Fibroblast of lung (primary cell): ENCODE measurements around the gene ZNF280C. TPM values are rescaled to one million over a fixed set of nuclear protein-coding genes. Genes with fewer than 3 reads are reported as not detected.

Experiments
- DNase-seq, 2 donors: peaks; one replicate each; pipeline versions ENCODE4 v3.0.0 to v3.0.0-alpha.2; 2010; ENCODE audit warnings: low read depth in 2 of 2
- H2AFZ ChIP-seq: 2 replicates; pipeline ENCODE4 v1.5.1; 2012; ENCODE audit warnings: low read length, control low read depth, inconsistent platforms
- H3K27ac ChIP-seq: 2 replicates; pipeline ENCODE4 v1.5.1; 2011; ENCODE audit warnings: low read length, control low read depth; ENCODE audit not compliant: insufficient read depth
- H3K27me3 ChIP-seq: 2 replicates; pipeline ENCODE4 v1.5.1; 2011; ENCODE audit warnings: mild to moderate bottlenecking, low read length; ENCODE audit not compliant: control insufficient read depth, insufficient read depth
- H3K36me3 ChIP-seq: 2 replicates; pipeline ENCODE4 v1.5.1; 2011; ENCODE audit warnings: low read length; ENCODE audit not compliant: control insufficient read depth, insufficient read depth
- H3K4me1 ChIP-seq: 2 replicates; pipeline ENCODE4 v1.5.1; 2011; ENCODE audit warnings: low read length; ENCODE audit not compliant: control insufficient read depth, insufficient read depth; ENCODE audit errors: extremely low read depth
- H3K4me2 ChIP-seq: 2 replicates; pipeline ENCODE4 v1.5.1; 2011; ENCODE audit warnings: low read length, control low read depth; ENCODE audit not compliant: insufficient read depth; ENCODE audit errors: extremely low read depth
- H3K4me3 ChIP-seq, 4 experiments: fragments of 200-600 bp in 1 of 4; sonication (generic) in 1 of 4; replicated peaks in 1 of 4; 2 replicates each; pipeline ENCODE4 v1.5.1; 2011 to 2016; ENCODE audit warnings: low read length in 4 of 4, low read depth in 3 of 4, mild to moderate bottlenecking in 3 of 4, control low read depth in 2 of 4, inconsistent platforms in 1 of 4, mixed read lengths in 1 of 4; ENCODE audit not compliant: insufficient read depth in 1 of 4; ENCODE audit errors: control extremely low read depth in 1 of 4
- H3K79me2 ChIP-seq: 2 replicates; pipeline ENCODE4 v1.5.1; 2012; ENCODE audit warnings: mild to moderate bottlenecking, low read length, inconsistent platforms; ENCODE audit not compliant: control insufficient read depth, insufficient read depth
- H3K9ac ChIP-seq: 2 replicates; pipeline ENCODE4 v1.5.1; 2011; ENCODE audit warnings: mild to moderate bottlenecking, low read length, control low read depth; ENCODE audit not compliant: insufficient read depth
- H3K9me3 ChIP-seq: 2 replicates; pipeline ENCODE4 v1.5.1; 2012; ENCODE audit warnings: low read depth, low read length; ENCODE audit not compliant: control insufficient read depth, insufficient read depth
- H4K20me1 ChIP-seq: 2 replicates; pipeline ENCODE4 v1.5.1; 2011; ENCODE audit warnings: low read length; ENCODE audit not compliant: control insufficient read depth, insufficient read depth; ENCODE audit errors: extremely low read depth
- CTCF ChIP-seq, 2 donors: IDR thresholded peaks in 1 of 2; conservative IDR thresholded peaks in 1 of 2; 1 replicate in 1 of 2; 2 replicates in 1 of 2; pipeline ENCODE4 v1.5.1; 2011 to 2012; ENCODE audit warnings: low read length in 2 of 2, control low read depth in 1 of 2, inconsistent platforms in 1 of 2, low read depth in 1 of 2, mild to moderate bottlenecking in 1 of 2
- EZH2 ChIP-seq: IDR thresholded peaks from 2 replicates; pipeline ENCODE4 v1.5.1; 2012; ENCODE audit warnings: low read length, control low read depth, mild to moderate bottlenecking; ENCODE audit errors: missing control alignments
- polyA plus RNA-seq, 2 donors: library from polyadenylated mRNA; depleted of rRNA in 1 of 2; stranded (reverse) in 1 of 2; unstranded in 1 of 2; fragments of >200 nt; gene quantifications; 2 replicates each; pipeline ENCODE4 v1.2.1, GENCODE V29; 2011 to 2012; ENCODE audit warnings: missing spikeins in 1 of 2
- total RNA-seq: library from RNA; depleted of rRNA; stranded (reverse); fragments of >200 nt; gene quantifications from 2 replicates; pipeline ENCODE4 v1.2.1, GENCODE V29; 2014

Gene ZNF280C
- total and polyA plus RNA-seq, 2 donors (not counting 1 experiment from before 2014, with no cell fraction given) = 4.1 to 8.7 TPM

GRCh38 chrX:130228871-130229270, 39.8 kb downstream of the ZNF280C start:
- Histone ChIP-seq H3K36me3 (no peaks in the 10 kb centered on the region), H3K4me3 (no peak overlapping the region)
- DNase-seq = no peak

GRCh38 chrX:130224810-130225209, 43.9 kb downstream of the ZNF280C start:
- no peaks in the 10 kb centered on the region for H3K9me3 ChIP-seq
- no peaks in the 10 kb centered on the region for H4K20me1 ChIP-seq
- no peak overlapping the region for H3K27ac ChIP-seq
- no peaks in the 10 kb centered on the region for H3K4me1 ChIP-seq
- no peaks in the 10 kb centered on the region for H3K79me2 ChIP-seq
- H3K4me3 ChIP-seq = no peak overlapping the region
- no peak overlapping the region for H3K9ac ChIP-seq
- TF ChIP-seq EZH2 (no peak), CTCF (conservative IDR thresholded peaks at IDR 0.05 in 1 of 2, IDR thresholded peaks at IDR 0.05 in 1 of 2; ENCODE audit: low read depth in 1 of 2, low read length in 2 of 2) (no peak)
- H3K4me2 ChIP-seq = no peak overlapping the region
- peak in 1 of 2 donors; percentile 24 for DNase-seq
- no peaks in the 10 kb centered on the region for H3K36me3 ChIP-seq
- H3K27me3 ChIP-seq = no peaks in the 10 kb centered on the region
- no peak overlapping the region for H2AFZ ChIP-seq

More at GRCh38 chrX:130228871-130229270, 39.8 kb downstream of the ZNF280C start:
- Histone ChIP-seq H3K4me1 (no peaks in the 10 kb centered on the region), H3K9me3 (no peaks in the 10 kb centered on the region), H2AFZ (no peak overlapping the region), H3K4me2 (no peak overlapping the region), H3K27ac (no peak overlapping the region), H3K79me2 (no peaks in the 10 kb centered on the region), H3K27me3 (no peaks in the 10 kb centered on the region), H3K9ac (no peak overlapping the region), H4K20me1 (no peaks in the 10 kb centered on the region)
- TF ChIP-seq CTCF (conservative IDR thresholded peaks at IDR 0.05 in 1 of 2, IDR thresholded peaks at IDR 0.05 in 1 of 2; ENCODE audit: low read depth in 1 of 2, low read length in 2 of 2) (no peak), EZH2 (no peak)

GRCh38 chrX:130216320-130216719, 52.4 kb downstream of the ZNF280C start:
- peak; percentile 1 to 15 for DNase-seq
- H2AFZ ChIP-seq = no peak overlapping the region

More at GRCh38 chrX:130216320-130216719, 52.4 kb downstream of the ZNF280C start:
- H3K9ac ChIP-seq = no peak overlapping the region
- H3K4me2 ChIP-seq = no peak overlapping the region
- H3K79me2 ChIP-seq = no peaks in the 10 kb centered on the region
- H3K4me3 ChIP-seq = no peak overlapping the region
- TF ChIP-seq CTCF (conservative IDR thresholded peaks at IDR 0.05 in 1 of 2, IDR thresholded peaks at IDR 0.05 in 1 of 2; ENCODE audit: low read depth in 1 of 2, low read length in 2 of 2) (no peak), EZH2 (no peak)
- no peak overlapping the region for H3K27ac ChIP-seq
- no peaks in the 10 kb centered on the region for H4K20me1 ChIP-seq
- H3K9me3 ChIP-seq = no peaks in the 10 kb centered on the region
- no peaks in the 10 kb centered on the region for H3K4me1 ChIP-seq
- no peaks in the 10 kb centered on the region for H3K36me3 ChIP-seq
- no peaks in the 10 kb centered on the region for H3K27me3 ChIP-seq
